GM23338 (cell line): ENCODE measurements around the gene MPRIP. TPM values are rescaled to one million over a fixed set of nuclear protein-coding genes. Genes with fewer than 3 reads are reported as not detected.

Experiments used
- ATAC-seq: fragments of 200-7000 bp; cut with Tn5 transposase; 3 replicates; pipeline ENCODE4 v1.9.1; 2020
- DNase-seq: peaks from one replicate; pipeline ENCODE4 v3.0.0-alpha.2; 2015; ENCODE audit warnings: low spot score
- H2AFZ ChIP-seq: fragments of 200-600 bp; sonication (generic); 2 replicates; pipeline ENCODE4 v1.8.0; 2016; ENCODE audit warnings: antibody characterized with exemption, mild to moderate bottlenecking, moderate library complexity
- H3F3A ChIP-seq: fragments of 200-600 bp; sonication (generic); replicated peaks from 2 replicates; pipeline ENCODE4 v1.8.0; 2017; ENCODE audit warnings: antibody characterized with exemption, mixed run types, low read depth
- H3K27ac ChIP-seq: fragments of 200-600 bp; sonication (generic); 2 replicates; pipeline ENCODE4 v1.6.1; 2016; ENCODE audit warnings: low read depth
- H3K27me3 ChIP-seq: fragments of 200-600 bp; sonication (generic); 2 replicates; pipeline ENCODE4 v1.8.0; 2016; ENCODE audit warnings: mild to moderate bottlenecking, mixed run types, moderate library complexity; ENCODE audit not compliant: insufficient read depth
- H3K36me3 ChIP-seq: fragments of 200-600 bp; sonication (generic); 2 replicates; pipeline ENCODE4 v1.8.0; 2016; ENCODE audit warnings: mild to moderate bottlenecking; ENCODE audit not compliant: insufficient read depth
- H3K4me1 ChIP-seq: fragments of 200-600 bp; sonication (generic); 2 replicates; pipeline ENCODE4 v1.8.0; 2016; ENCODE audit warnings: mild to moderate bottlenecking, moderate library complexity; ENCODE audit not compliant: insufficient read depth
- H3K4me2 ChIP-seq: fragments of 200-600 bp; sonication (generic); 2 replicates; pipeline ENCODE4 v1.7.1; 2017; ENCODE audit warnings: mixed run types
- H3K4me3 ChIP-seq: fragments of 200-600 bp; sonication (generic); 2 replicates; pipeline ENCODE4 v1.6.1; 2016; ENCODE audit warnings: mixed run types
- H3K79me2 ChIP-seq: fragments of 200-600 bp; sonication (generic); replicated peaks from 2 replicates; pipeline ENCODE4 v1.8.0; 2017; ENCODE audit warnings: mild to moderate bottlenecking; ENCODE audit not compliant: insufficient read depth
- H3K9me2 ChIP-seq: fragments of 200-600 bp; sonication (generic); 2 replicates; pipeline ENCODE4 v1.8.0; 2017; ENCODE audit not compliant: insufficient read depth
- H4K20me1 ChIP-seq: fragments of 200-600 bp; sonication (generic); replicated peaks from 2 replicates; pipeline ENCODE4 v1.8.0; 2017; ENCODE audit warnings: mild to moderate bottlenecking; ENCODE audit not compliant: insufficient read depth
- H3K27ac Mint-ChIP-seq: 2 replicates; pipeline ENCODE4 v1.8.0; 2020; ENCODE audit warnings: inconsistent platforms, mild to moderate bottlenecking, moderate library complexity, mixed read lengths
- H3K27me3 Mint-ChIP-seq: 3 replicates; pipeline ENCODE4 v1.8.0; 2022; ENCODE audit warnings: low read depth, mild to moderate bottlenecking, moderate library complexity, mixed read lengths, inconsistent platforms; ENCODE audit not compliant: insufficient read depth, poor library complexity
- H3K36me3 Mint-ChIP-seq: 3 replicates; pipeline ENCODE4 v1.8.0; 2021; ENCODE audit warnings: low read depth, mild to moderate bottlenecking, inconsistent platforms, moderate library complexity, mixed read lengths
- H3K4me1 Mint-ChIP-seq: 3 replicates; pipeline ENCODE4 v1.8.0; 2020; ENCODE audit warnings: mild to moderate bottlenecking, inconsistent platforms, mixed read lengths
- H3K4me3 Mint-ChIP-seq: 3 replicates; pipeline ENCODE4 v1.8.0; 2021; ENCODE audit warnings: moderate library complexity, mild to moderate bottlenecking, inconsistent platforms, mixed read lengths
- H3K9me3 Mint-ChIP-seq: 3 replicates; pipeline ENCODE4 v1.8.0; 2020; ENCODE audit warnings: moderate library complexity, mild to moderate bottlenecking, inconsistent platforms, mixed read lengths
- CREB1 ChIP-seq: fragments of 250-450 bp; sonication (Bioruptor Pico); IDR thresholded peaks from 2 replicates; pipeline ENCODE4 v1.5.0; 2020; ENCODE audit warnings: low read depth, mild to moderate bottlenecking, moderate library complexity
- ETS1 ChIP-seq: IDR thresholded peaks from 2 replicates; pipeline ENCODE4 v1.6.1; 2016; ENCODE audit warnings: antibody characterized with exemption
- EZH2 ChIP-seq: fragments of 200-600 bp; sonication (generic); IDR thresholded peaks from one replicate; pipeline ENCODE4 v1.8.0; 2017; ENCODE audit warnings: antibody characterized with exemption, mild to moderate bottlenecking, low read depth; ENCODE audit not compliant: unreplicated experiment
- EZH2phosphoT487 ChIP-seq: fragments of 200-600 bp; sonication (generic); IDR thresholded peaks from one replicate; pipeline ENCODE4 v1.8.1; 2018; ENCODE audit warnings: antibody characterized with exemption; ENCODE audit not compliant: unreplicated experiment
- JUNB ChIP-seq: IDR thresholded peaks from one replicate; pipeline ENCODE4 v1.6.1; 2016; ENCODE audit warnings: antibody characterized with exemption; ENCODE audit not compliant: unreplicated experiment
- NANOG ChIP-seq: IDR thresholded peaks from 2 replicates; pipeline ENCODE4 v1.6.1; 2016; ENCODE audit warnings: antibody characterized with exemption, borderline replicate concordance
- POLR2AphosphoS5 ChIP-seq: IDR thresholded peaks from 2 replicates; pipeline ENCODE4 v1.6.1; 2016; ENCODE audit warnings: antibody characterized with exemption, low read depth
- STAT1 ChIP-seq: IDR thresholded peaks from one replicate; pipeline ENCODE4 v1.6.1; 2016; ENCODE audit warnings: antibody characterized with exemption; ENCODE audit not compliant: unreplicated experiment
- ZNF114 ChIP-seq: fragments of 250-450 bp; sonication (Bioruptor Pico); IDR thresholded peaks from 2 replicates; pipeline ENCODE4 v1.5.0; 2020; ENCODE audit warnings: mild to moderate bottlenecking, moderate library complexity
- ZNF331 ChIP-seq: fragments of 250-450 bp; sonication (Bioruptor Pico); IDR thresholded peaks from 2 replicates; pipeline ENCODE4 v1.5.0; 2020; ENCODE audit warnings: low read depth, mild to moderate bottlenecking, moderate library complexity
- ZNF462 ChIP-seq: fragments of 250-450 bp; sonication (Bioruptor Pico); IDR thresholded peaks from 2 replicates; pipeline ENCODE4 v1.5.0; 2020; ENCODE audit warnings: mild to moderate bottlenecking, moderate library complexity
- polyA plus RNA-seq: library from polyadenylated mRNA; unstranded; fragments of >200 nt; fragmentation: Nextera tagmentation; extraction: Ambion mirVana; gene quantifications from 2 replicates; pipeline ENCODE4 v1.2.1, GENCODE V29; 2016
- total RNA-seq: library from RNA; depleted of rRNA; stranded (reverse); fragments of >200 nt; shearing (Covaris generic); gene quantifications from 2 replicates; pipeline ENCODE4 v1.2.3, GENCODE V29; 2014
- TF ChIP-seq, protein P1 (sequence below), 2 experiments: fragments of 200-600 bp in 1 of 2; sonication (generic) in 1 of 2; conservative IDR thresholded peaks; 2 replicates each; pipeline versions ENCODE4 v1.5.1 to v1.6.1; 2016 to 2017; ENCODE audit warnings: antibody characterized with exemption in 2 of 2, low read depth in 2 of 2, mild to moderate bottlenecking in 2 of 2, moderate library complexity in 1 of 2
- TF ChIP-seq, protein P2 (sequence below): IDR thresholded peaks from one replicate; pipeline ENCODE4 v1.6.1; 2018; ENCODE audit warnings: antibody characterized with exemption; ENCODE audit not compliant: unreplicated experiment

Gene MPRIP
- total and polyA plus RNA-seq, 2 experiments from 2014 or later = 39.3 to 113 TPM

DNA sequence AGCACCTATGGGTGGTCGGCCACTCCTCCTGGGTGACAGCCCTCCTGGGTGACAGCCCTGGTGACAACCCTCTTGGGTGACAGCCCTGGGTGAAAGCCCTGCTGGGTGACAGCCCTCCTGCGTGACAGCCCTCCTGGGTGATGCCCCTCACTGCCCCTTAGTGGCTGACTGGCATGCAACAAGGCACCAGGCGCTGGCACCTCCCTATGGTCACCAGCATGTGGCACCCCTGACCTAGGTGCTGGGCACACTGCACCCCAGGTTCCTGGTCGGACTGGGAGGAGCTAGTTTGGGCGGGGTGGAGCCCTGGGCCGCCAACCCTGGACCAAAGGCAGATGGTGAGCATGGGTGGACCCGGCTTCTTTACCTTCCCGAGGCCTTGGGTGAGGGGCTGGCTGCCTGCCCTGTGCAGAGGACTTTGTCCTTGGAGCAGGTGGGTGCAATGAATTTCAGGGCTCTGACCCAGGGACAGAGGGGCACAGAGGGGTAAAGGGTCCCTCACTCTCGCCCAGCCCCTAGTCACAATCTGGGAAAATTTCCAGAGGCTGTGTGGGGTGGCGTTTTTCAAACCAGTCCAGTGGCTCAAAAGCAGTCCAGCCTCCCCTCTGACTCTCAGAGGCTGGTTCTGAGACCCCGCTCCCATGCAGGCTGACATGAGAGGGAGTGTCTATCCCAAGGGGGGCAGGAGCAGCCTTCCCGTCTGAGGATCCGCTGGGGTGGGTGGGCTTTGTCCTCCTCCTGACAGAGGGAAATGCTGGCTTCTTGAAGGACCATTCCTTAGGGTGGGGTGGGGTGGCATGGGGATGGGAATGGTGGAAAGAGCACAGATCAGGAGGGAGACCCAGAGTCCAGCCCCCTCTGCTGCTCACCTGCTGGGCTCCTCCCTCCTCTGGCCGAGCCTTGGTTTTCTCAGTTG, 44.5 kb upstream of the MPRIP start:
- Histone ChIP-seq H3K79me2 (no peaks in the 10 kb centered on the region), H2AFZ (no peak overlapping the region), H3F3A (no peaks in the 10 kb centered on the region), H3K27me3 (no peaks in the 10 kb centered on the region), H3K9me2 (no peaks in the 10 kb centered on the region), H3K27ac (no peak overlapping the region), H3K36me3 (no peaks in the 10 kb centered on the region), H3K4me1 (no peaks in the 10 kb centered on the region), H3K4me3 (no peak overlapping the region), H4K20me1 (no peaks in the 10 kb centered on the region), H3K4me2 (no peak overlapping the region)
- no peaks in the 10 kb centered on the region for H3K36me3 Mint-ChIP-seq
- H3K27ac Mint-ChIP-seq = no peak overlapping the region
- TF ChIP-seq ZNF331 (CRISPR knock-in tag) (no peak), ZNF462 (no peak), POLR2AphosphoS5 (no peak), ZNF114 (CRISPR knock-in tag) (no peak), ETS1 (no peak), CREB1 (CRISPR knock-in tag) (no peak), EZH2phosphoT487 (no peak), JUNB (no peak), EZH2 (no peak), NANOG (no peak), STAT1 (no peak)
- TF ChIP-seq, protein P1, sequence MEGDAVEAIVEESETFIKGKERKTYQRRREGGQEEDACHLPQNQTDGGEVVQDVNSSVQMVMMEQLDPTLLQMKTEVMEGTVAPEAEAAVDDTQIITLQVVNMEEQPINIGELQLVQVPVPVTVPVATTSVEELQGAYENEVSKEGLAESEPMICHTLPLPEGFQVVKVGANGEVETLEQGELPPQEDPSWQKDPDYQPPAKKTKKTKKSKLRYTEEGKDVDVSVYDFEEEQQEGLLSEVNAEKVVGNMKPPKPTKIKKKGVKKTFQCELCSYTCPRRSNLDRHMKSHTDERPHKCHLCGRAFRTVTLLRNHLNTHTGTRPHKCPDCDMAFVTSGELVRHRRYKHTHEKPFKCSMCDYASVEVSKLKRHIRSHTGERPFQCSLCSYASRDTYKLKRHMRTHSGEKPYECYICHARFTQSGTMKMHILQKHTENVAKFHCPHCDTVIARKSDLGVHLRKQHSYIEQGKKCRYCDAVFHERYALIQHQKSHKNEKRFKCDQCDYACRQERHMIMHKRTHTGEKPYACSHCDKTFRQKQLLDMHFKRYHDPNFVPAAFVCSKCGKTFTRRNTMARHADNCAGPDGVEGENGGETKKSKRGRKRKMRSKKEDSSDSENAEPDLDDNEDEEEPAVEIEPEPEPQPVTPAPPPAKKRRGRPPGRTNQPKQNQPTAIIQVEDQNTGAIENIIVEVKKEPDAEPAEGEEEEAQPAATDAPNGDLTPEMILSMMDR (conservative IDR thresholded peaks at IDR 0.05; ENCODE audit: low read depth in 2 of 2) = no peak; a peak in 1 of 4 replicates
- TF ChIP-seq, protein P2, sequence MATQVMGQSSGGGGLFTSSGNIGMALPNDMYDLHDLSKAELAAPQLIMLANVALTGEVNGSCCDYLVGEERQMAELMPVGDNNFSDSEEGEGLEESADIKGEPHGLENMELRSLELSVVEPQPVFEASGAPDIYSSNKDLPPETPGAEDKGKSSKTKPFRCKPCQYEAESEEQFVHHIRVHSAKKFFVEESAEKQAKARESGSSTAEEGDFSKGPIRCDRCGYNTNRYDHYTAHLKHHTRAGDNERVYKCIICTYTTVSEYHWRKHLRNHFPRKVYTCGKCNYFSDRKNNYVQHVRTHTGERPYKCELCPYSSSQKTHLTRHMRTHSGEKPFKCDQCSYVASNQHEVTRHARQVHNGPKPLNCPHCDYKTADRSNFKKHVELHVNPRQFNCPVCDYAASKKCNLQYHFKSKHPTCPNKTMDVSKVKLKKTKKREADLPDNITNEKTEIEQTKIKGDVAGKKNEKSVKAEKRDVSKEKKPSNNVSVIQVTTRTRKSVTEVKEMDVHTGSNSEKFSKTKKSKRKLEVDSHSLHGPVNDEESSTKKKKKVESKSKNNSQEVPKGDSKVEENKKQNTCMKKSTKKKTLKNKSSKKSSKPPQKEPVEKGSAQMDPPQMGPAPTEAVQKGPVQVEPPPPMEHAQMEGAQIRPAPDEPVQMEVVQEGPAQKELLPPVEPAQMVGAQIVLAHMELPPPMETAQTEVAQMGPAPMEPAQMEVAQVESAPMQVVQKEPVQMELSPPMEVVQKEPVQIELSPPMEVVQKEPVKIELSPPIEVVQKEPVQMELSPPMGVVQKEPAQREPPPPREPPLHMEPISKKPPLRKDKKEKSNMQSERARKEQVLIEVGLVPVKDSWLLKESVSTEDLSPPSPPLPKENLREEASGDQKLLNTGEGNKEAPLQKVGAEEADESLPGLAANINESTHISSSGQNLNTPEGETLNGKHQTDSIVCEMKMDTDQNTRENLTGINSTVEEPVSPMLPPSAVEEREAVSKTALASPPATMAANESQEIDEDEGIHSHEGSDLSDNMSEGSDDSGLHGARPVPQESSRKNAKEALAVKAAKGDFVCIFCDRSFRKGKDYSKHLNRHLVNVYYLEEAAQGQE = no peak
- H3K9me3 Mint-ChIP-seq = peaks cover 3% of the 10 kb centered on the region; the same call in 1 of the 3 replicates
- no peak overlapping the region for H3K4me3 Mint-ChIP-seq
- peaks cover 6% of the 10 kb centered on the region for H3K27me3 Mint-ChIP-seq
- DNase-seq (no peak), ATAC-seq (no peak)
- H3K4me1 Mint-ChIP-seq = peaks cover 2% of the 10 kb centered on the region; the same call in 1 of the 3 replicates
